GM12878 (cell line): Measurements from ENCODE around the gene LRCH4. TPM values are rescaled to one million over a fixed set of nuclear protein-coding genes. Genes with fewer than 3 reads are reported as not detected.

Experiments
- ATAC-seq: fragments of 200-7000 bp; cut with Tn5 transposase; 3 replicates; pipeline ENCODE4 v1.9.1; 2020; ENCODE audit warnings: mild to moderate bottlenecking, moderate library complexity
- BruUV-seq: library from RNA; stranded (reverse); fragments of 400-500 nt; replicated peaks from 2 replicates; lab custom pipeline; 2021; lab: Mats Ljungman, UMichigan
- CTCF ChIA-PET: fragments of 300-600 bp; sonication (Branson Sonifier 250); formaldehyde crosslinking; extraction: SDS; loops from one replicate; lab custom pipeline; 2021; ENCODE audit warnings: inconsistent platforms; lab: Yijun Ruan, JAX
- POLR2A ChIA-PET: fragments of 350-600 bp; formaldehyde crosslinking; extraction: SDS; loops from one replicate; lab custom pipeline; 2021; ENCODE audit warnings: inconsistent platforms; lab: Charles Lee
- RAD21 ChIA-PET: fragments of 300-600 bp; sonication (Branson Sonifier 250); formaldehyde crosslinking; loops from one replicate; lab custom pipeline; 2023; ENCODE audit warnings: antibody characterized with exemption; ENCODE audit not compliant: unreplicated experiment; lab: Charles Lee
- SMC1A ChIA-PET: fragments of 300-600 bp; sonication (Branson Sonifier 250); formaldehyde crosslinking; loops from one replicate; lab custom pipeline; 2023; ENCODE audit not compliant: unreplicated experiment, uncharacterized antibody; lab: Charles Lee
- DNase-seq: peaks from one replicate; pipeline ENCODE4 v3.0.0-alpha.2; 2011; ENCODE audit warnings: low read depth, low spot score
- FAIRE-seq: peaks from 3 replicates; lab custom pipeline; 2011; peaks lifted over from hg19 to GRCh38; lab: Jason Lieb, UNC
- H2AFZ ChIP-seq: 2 replicates; pipeline ENCODE4 v1.6.0; 2011; ENCODE audit warnings: low read depth, low read length, control low read depth; ENCODE audit not compliant: control insufficient read depth
- H3K27ac ChIP-seq: 2 replicates; pipeline ENCODE4 v1.5.1; 2011; ENCODE audit warnings: control low read depth; ENCODE audit not compliant: control insufficient read depth, insufficient read depth
- H3K27me3 ChIP-seq, 2 experiments: replicated peaks in 1 of 2; 2 replicates each; pipeline versions ENCODE4 v1.6.0 to v1.6.1; 2011; ENCODE audit warnings: low read length in 1 of 2; ENCODE audit not compliant: control insufficient read depth in 2 of 2, insufficient read depth in 2 of 2
- H3K36me3 ChIP-seq, 2 experiments: 2 replicates each; pipeline ENCODE4 v1.5.1; 2011; ENCODE audit warnings: low read length in 1 of 2; ENCODE audit not compliant: control insufficient read depth in 2 of 2, insufficient read depth in 2 of 2
- H3K4me1 ChIP-seq: 2 replicates; pipeline ENCODE4 v1.6.1; 2011; ENCODE audit warnings: mild to moderate bottlenecking, low read length, moderate library complexity, mixed read lengths; ENCODE audit not compliant: control insufficient read depth, insufficient read depth
- H3K4me2 ChIP-seq: 2 replicates; pipeline ENCODE4 v1.6.0; 2011; ENCODE audit warnings: control low read depth; ENCODE audit not compliant: control insufficient read depth, insufficient read depth
- H3K4me3 ChIP-seq: fragments of 200-600 bp; sonication (generic); 2 replicates; pipeline ENCODE4 v1.5.1; 2016
- H3K79me2 ChIP-seq: 2 replicates; pipeline ENCODE4 v1.6.0; 2011; ENCODE audit warnings: low read length; ENCODE audit not compliant: control insufficient read depth, insufficient read depth
- H3K9ac ChIP-seq: 2 replicates; pipeline ENCODE4 v1.8.0; 2011; ENCODE audit warnings: low read length, control low read depth, mixed read lengths; ENCODE audit not compliant: control insufficient read depth, insufficient read depth
- H3K9me3 ChIP-seq: replicated peaks from 3 replicates; pipeline ENCODE4 v1.5.1; 2011; ENCODE audit warnings: mild to moderate bottlenecking, low read length; ENCODE audit not compliant: control insufficient read depth, insufficient read depth
- H4K20me1 ChIP-seq: 2 replicates; pipeline ENCODE4 v1.6.0; 2011; ENCODE audit not compliant: control insufficient read depth, insufficient read depth
- CUX1 ChIP-seq: IDR thresholded peaks from 2 replicates; pipeline ENCODE4 v1.6.1; 2012; ENCODE audit warnings: improper control_type of control experiment, low read depth, low read length; ENCODE audit not compliant: insufficient replicate concordance
- DPF2 ChIP-seq: fragments of 450-650 bp; IDR thresholded peaks from 2 replicates; pipeline ENCODE4 v1.6.1; 2017; ENCODE audit warnings: mild to moderate bottlenecking
- ETV6 ChIP-seq, 2 experiments: fragments of 450-650 bp in 1 of 2; IDR thresholded peaks in 1 of 2; conservative IDR thresholded peaks in 1 of 2; 2 replicates each; pipeline ENCODE4 v1.6.1; 2014; ENCODE audit warnings: antibody characterized with exemption in 1 of 2, borderline replicate concordance in 1 of 2, low read depth in 1 of 2, mild to moderate bottlenecking in 1 of 2, moderate library complexity in 1 of 2
- HDAC6 ChIP-seq: fragments of 200-600 bp; sonication (generic); IDR thresholded peaks from one replicate; pipeline ENCODE4 v1.8.0; 2017; ENCODE audit warnings: antibody characterized with exemption; ENCODE audit not compliant: unreplicated experiment
- HDGF ChIP-seq: fragments of 450-650 bp; IDR thresholded peaks from 2 replicates; pipeline ENCODE4 v1.6.1; 2016; ENCODE audit warnings: antibody characterized with exemption
- NFXL1 ChIP-seq: fragments of 450-650 bp; IDR thresholded peaks from 2 replicates; pipeline ENCODE4 v1.6.1; 2017; ENCODE audit warnings: antibody characterized with exemption, mild to moderate bottlenecking, borderline replicate concordance
- RB1 ChIP-seq: fragments of 450-650 bp; formaldehyde crosslinking; IDR thresholded peaks from 2 replicates; pipeline ENCODE4 v1.6.1; 2017; ENCODE audit warnings: mild to moderate bottlenecking, borderline replicate concordance
- RBBP5 ChIP-seq: fragments of 200-600 bp; sonication (generic); conservative IDR thresholded peaks from 2 replicates; pipeline ENCODE4 v1.6.1; 2016
- SIX5 ChIP-seq: IDR thresholded peaks from 2 replicates; pipeline ENCODE4 v1.6.1; 2011; ENCODE audit warnings: mild to moderate bottlenecking, low read depth, low read length, moderate library complexity; ENCODE audit not compliant: severe bottlenecking
- SKIL ChIP-seq: fragments of 450-650 bp; IDR thresholded peaks from 2 replicates; pipeline ENCODE4 v1.6.1; 2017; ENCODE audit warnings: mild to moderate bottlenecking, low read depth, inconsistent platforms; ENCODE audit not compliant: poor library complexity, severe bottlenecking
- SMARCA5 ChIP-seq: fragments of 450-650 bp; IDR thresholded peaks from 2 replicates; pipeline ENCODE4 v1.6.1; 2017; ENCODE audit warnings: mild to moderate bottlenecking
- TCF7 ChIP-seq: IDR thresholded peaks from 2 replicates; pipeline ENCODE4 v1.6.1; 2014; ENCODE audit warnings: antibody characterized with exemption, borderline replicate concordance
- ZBTB11 ChIP-seq: fragments of 450-650 bp; formaldehyde crosslinking; IDR thresholded peaks from 2 replicates; pipeline ENCODE4 v1.5.0; 2022; ENCODE audit warnings: mild to moderate bottlenecking, missing genetic modification characterization
- ZNF217 ChIP-seq: fragments of 450-650 bp; IDR thresholded peaks from 2 replicates; pipeline ENCODE4 v1.6.1; 2017; ENCODE audit warnings: antibody characterized with exemption, mild to moderate bottlenecking
- WGBS: methylation state at CpG from one replicate; pipeline ENCODE4 v1.1.6; 2016; ENCODE audit warnings: low lambda C conversion rate; ENCODE audit not compliant: insufficient replicate concordance, insufficient coverage; ENCODE audit errors: missing lambda C conversion rate; 5-methylcytosine and 5-hydroxymethylcytosine counted together
- in situ Hi-C: fragments of 300-500 bp; cut with MboI; formaldehyde crosslinking; loops from 9 replicates; pipeline ENCODE4 v1.14.3; 2018; ENCODE audit warnings: mixed read lengths
- intact Hi-C: fragments of 100-400 bp; cut with micrococcal nuclease; formaldehyde crosslinking; loops from one replicate; pipeline ENCODE4 v1.14.2; 2022; ENCODE audit not compliant: unreplicated experiment
- polyA plus RNA-seq, 11 experiments: library from polyadenylated mRNA; depleted of rRNA in 4 of 11; unstranded in 6 of 11; stranded (reverse) in 5 of 11; fragments of >200 nt; fragmentation: Nextera tagmentation in 4 of 11; fragmentation: Illumina TruSeq in 1 of 11; extraction: Ambion mirVana in 4 of 11; extraction: Trizol in 1 of 11; gene quantifications; 1 replicate in 1 of 11; 2 replicates in 10 of 11; pipeline versions ENCODE4 v1.2.1 to v1.2.3, GENCODE V29; 2011 to 2016; ENCODE audit warnings: inconsistent platforms in 2 of 11, missing spikeins in 2 of 11, low read depth in 1 of 11
- total RNA-seq, 4 experiments: library from RNA; depleted of rRNA in 3 of 4; stranded (reverse); fragments of >200 nt in 3 of 4; fragmentation: Illumina TruSeq in 1 of 4; extraction: Trizol in 1 of 4; gene quantifications; 2 replicates each; pipeline versions ENCODE4 v1.2.1 to v1.2.3, GENCODE V29; 2013 to 2021

Gene LRCH4
- total and polyA plus RNA-seq, 10 of the 15 experiments (the other 5 are each of a cell fraction or from before 2014, with no cell fraction given), result 0.58 to 96.7 (median 28.4) TPM

- ChIA-PET CTCF (no interaction called here), POLR2A (no interaction called here), SMC1A (interaction anchor here (2.1 kb wide), 1 partner anchor 14 kb away, joined by 6 read pairs; the partner anchor contains the start of gene MOSPD3), RAD21 (no interaction called here)
- H3K4me1 ChIP-seq, result peaks cover 7% of the 10 kb centered on the region
- no peaks in the 10 kb centered on the region for H3K79me2 ChIP-seq
- H3K9ac ChIP-seq, result no peak overlapping the region; the same call in 1 of the 2 replicates
- peak overlapping the region; percentile 74; the same call in 1 of the 2 replicates for H3K4me3 ChIP-seq
- TF ChIP-seq NFXL1, result no peak
- no peak for TF ChIP-seq DPF2
- no peak for TF ChIP-seq SKIL
- no peak for TF ChIP-seq CUX1
- TF ChIP-seq HDGF, result no peak
- no peak for TF ChIP-seq ETV6 (conservative IDR thresholded peaks at IDR 0.05 in 1 of 2, IDR thresholded peaks at IDR 0.05 in 1 of 2; ENCODE audit: borderline replicate concordance in 1 of 2, low read depth in 1 of 2)
- no peak for TF ChIP-seq TCF7
- TF ChIP-seq HDAC6, result no peak
- TF ChIP-seq RBBP5, result no peak
- TF ChIP-seq RB1, result no peak
- TF ChIP-seq SIX5, result no peak
- no peak for TF ChIP-seq SMARCA5
- no peak for TF ChIP-seq ZBTB11 (CRISPR knock-in tag)
- TF ChIP-seq ZNF217, result no peak
- ATAC-seq, result no peak
- no peaks in the 10 kb centered on the region for H4K20me1 ChIP-seq
- H3K36me3 ChIP-seq, result no peaks in the 10 kb centered on the region
- no peak for FAIRE-seq
- DNase-seq, result no peak
- no peaks in the 10 kb centered on the region for H3K9me3 ChIP-seq
- no peak overlapping the region for H3K27ac ChIP-seq
- no peaks in the 10 kb centered on the region; a peak in 1 of 4 replicates for H3K27me3 ChIP-seq
- H3K4me2 ChIP-seq, result peak overlapping the region; percentile 48
- in situ Hi-C loops (no loop called here), intact Hi-C loops (no loop called here)
- WGBS, result 97% methylated on average over 21 of the region's 21 CpGs
- H2AFZ ChIP-seq, result no peak overlapping the region
- no TSS peak for BruUV-seq
Observed at GRCh38 chr7:100627238-100627549, 41.3 kb upstream of the LRCH4 start.
